Fibroblast of skin of scalp (primary cell): ENCODE results near the gene RTCA.
A peak's percentile ranks its signal among the peaks of the same experiment; 100 is the strongest.
"Not testable (repeated sequence)": the region's sequence is repeated elsewhere in the genome, so short reads cannot be mapped to it uniquely, and the experiment has no call there.

Experiments used
- DNase-seq: peaks from one replicate; pipeline ENCODE4 v3.0.0-alpha.2; 2013

The RTCA gene

DNA sequence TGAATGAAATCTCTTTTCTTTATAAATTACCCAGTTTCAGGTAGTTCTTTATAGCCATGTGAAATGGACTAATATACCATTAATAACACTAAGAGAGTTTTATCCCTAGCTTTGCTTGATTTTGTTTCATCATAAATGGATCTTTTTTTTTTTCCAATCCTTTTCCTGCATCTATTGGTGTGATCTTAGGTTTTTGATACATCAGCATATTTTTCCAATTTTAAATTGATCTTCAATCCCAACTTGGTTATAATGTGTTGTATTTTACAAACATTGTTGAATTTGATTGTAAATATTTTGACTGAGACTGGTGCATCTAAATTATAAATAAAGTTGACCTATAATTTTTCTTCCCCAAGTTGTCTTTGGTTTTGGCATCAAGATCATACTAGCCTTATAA is 4.3 kb upstream of the RTCA start:
- DNase-seq = no peak

GRCh38 chr1:100264081-100264480 is 1.9 kb upstream of the RTCA start:
- DNase-seq = not testable (repeated sequence)

GRCh38 chr1:100265562-100265930 is 470 bp upstream of the RTCA start:
- peak; percentile 17 for DNase-seq

DNA sequence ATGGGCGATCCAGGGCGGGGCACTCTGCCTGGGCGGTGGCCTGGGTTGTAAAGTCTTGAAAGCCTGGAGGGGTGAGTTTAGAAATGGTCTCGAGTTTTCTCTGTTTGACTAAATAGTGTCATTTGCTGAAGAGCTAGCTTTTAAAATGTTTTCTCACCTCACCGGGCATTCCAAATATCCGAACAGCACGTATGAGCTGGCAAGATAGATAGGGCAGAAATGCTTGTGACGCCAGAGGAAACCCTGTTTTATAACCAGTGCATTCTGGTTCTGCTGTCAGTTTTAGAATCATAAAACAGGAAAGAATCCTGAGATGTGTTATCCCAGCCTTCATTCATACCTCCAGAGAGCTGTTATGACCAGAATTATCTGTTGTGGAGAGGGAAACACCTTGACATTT is 725 bp downstream of the RTCA start:
- no peak for DNase-seq

DNA sequence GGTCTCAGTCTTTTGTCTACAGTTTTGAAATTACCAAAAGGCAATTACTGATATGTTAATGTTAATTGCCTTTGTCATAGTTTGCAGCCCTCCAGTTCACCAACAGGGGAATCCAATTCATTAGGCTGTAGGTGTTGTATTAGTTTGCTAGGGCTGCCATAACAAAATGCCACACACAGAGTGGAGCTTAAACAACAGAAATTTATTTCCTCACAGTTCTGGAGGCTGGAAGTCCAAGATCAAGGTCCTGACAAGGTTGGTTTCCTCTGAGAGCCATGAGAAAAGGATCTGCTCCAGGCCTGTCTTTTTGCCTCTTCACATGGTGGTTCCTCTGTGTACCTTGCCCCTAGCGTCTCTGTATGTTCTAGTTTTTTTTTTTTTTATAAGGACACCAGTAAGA is 1.3 kb downstream of the RTCA start:
- no peak for DNase-seq

DNA sequence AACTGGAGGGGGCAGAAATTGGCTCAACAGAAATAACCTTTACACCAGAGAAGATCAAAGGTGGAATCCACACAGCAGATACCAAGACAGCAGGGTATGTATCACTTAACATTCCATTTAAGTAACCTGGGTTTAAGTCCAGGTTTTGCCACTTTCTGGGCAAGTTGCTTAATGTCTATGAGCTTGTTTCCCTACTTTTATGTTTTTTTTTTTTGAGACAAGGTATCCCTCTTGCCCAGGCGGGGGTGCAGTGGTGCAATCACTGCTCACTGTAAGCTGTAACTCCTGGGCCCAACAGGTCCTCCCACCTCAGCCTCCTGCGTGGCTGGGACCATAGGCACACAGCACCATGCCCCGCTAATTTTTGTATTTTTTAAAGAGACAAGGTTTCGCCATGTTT is 2.2 kb downstream of the RTCA start:
- no peak for DNase-seq

DNA sequence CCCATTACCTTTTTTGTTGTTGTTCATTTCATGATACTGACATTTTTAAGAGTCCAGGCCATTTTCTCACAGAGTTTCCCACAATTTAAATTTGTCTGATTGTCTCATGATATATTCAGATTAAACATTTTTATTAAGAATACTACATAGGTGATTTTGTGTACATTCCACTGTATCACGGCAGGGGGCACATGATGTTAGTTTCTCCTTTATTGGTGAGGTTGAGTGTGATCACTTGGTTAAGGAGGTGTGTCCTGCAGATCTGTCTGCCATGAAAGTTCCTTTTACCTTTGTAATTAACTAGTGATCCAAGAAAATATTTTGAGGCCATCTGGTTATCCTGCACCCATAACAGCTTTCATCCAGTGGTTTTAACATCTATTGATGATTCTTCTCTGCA is 11.8 kb downstream of the RTCA start:
- no peak for DNase-seq

- DNase-seq = no peak
These were observed 13.4 kb downstream of the RTCA start for GRCh38 chr1:100279358-100279923.

GRCh38 chr1:100279954-100280682 is 14.1 kb downstream of the RTCA start:
- no peak for DNase-seq

DNA sequence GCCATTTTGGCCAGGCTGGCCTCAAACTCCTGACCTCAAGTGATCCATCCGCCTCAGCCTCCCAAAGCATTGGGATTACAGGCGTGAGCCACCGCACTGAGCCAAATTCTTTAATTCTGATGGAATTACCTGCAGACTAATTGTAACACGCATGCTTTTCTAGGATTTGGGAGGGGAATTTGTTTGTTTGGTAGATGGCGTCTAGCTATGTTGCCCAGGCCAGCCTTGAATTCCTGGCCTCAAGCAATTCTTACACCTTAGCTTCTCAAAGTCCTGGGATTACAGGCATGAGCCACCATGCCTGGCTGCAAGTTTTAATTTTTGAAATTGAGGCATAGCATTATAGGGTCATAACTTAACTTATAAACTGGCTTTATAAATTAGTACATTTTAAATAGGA is 18.6 kb downstream of the RTCA start:
- DNase-seq = no peak

DNA sequence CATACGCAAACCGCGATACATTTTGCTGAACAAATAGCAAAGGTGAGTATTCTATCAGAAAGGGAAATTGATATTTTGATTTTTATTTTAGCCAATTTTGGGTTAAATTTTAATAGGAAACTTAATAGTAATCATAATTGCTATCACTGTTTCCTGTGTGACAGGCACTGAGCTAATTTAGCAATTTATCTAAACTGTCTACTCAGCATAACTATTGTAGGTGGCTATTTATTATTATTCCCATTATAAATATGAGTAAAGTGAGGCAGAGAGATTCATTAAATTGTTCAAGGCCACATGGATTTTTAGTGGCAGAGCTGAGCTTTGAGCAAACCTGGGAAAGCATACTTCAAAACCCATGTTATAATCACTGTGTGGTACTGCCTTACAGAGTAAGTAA is 21.1 kb downstream of the RTCA start:
- no peak for DNase-seq

DNA sequence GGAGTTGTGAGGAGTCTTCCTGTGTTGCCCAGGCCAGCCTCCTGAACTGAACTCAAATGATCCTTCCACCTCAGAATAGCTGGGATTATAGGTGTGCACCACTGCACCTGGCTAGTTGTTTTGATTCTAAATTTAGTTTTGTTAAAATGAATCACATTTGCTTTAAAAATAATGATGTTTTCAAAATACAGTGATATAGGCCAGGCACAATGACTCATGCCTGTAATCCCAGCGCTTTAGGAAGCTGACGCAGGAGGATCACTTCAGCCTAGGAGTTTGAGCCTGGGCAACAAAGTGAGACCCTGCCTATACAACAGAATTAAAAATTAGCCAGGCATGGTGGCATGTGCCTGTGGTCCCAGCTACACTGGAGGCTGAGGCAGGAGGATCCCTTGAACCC is 24.3 kb downstream of the RTCA start:
- no peak for DNase-seq

GRCh38 chr1:100292711-100293110 is 26.7 kb downstream of the RTCA start:
- DNase-seq = no peak

- DNase-seq = no peak
These were observed 30.1 kb downstream of the RTCA start for GRCh38 chr1:100296140-100296539.

DNA sequence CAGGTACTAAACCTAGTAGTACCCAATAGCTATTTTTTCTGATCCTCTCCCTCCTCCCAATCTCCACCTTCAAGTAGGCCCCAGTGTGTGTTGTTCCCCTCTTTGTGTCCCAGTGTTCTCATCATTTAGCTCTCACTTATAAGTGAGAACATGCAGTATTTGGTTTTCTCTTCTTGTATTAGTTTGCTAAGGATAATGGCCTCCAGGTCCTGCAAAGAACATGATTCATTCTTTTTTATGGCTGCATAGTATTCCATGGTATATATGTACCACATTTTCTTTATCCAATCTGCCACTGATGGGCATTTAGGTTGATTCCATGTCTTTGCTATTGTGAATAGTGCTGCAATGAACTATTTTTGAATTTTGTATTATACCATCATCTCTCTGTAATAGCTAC is 31.0 kb downstream of the RTCA start:
- DNase-seq = not testable (repeated sequence)

- DNase-seq = no peak
These were observed 32.5 kb downstream of the RTCA start for GRCh38 chr1:100298512-100298911.

GRCh38 chr1:100299521-100300222 is 33.7 kb downstream of the RTCA start:
- no peak for DNase-seq

GRCh38 chr1:100300691-100301090 is 34.7 kb downstream of the RTCA start:
- no peak for DNase-seq

DNA sequence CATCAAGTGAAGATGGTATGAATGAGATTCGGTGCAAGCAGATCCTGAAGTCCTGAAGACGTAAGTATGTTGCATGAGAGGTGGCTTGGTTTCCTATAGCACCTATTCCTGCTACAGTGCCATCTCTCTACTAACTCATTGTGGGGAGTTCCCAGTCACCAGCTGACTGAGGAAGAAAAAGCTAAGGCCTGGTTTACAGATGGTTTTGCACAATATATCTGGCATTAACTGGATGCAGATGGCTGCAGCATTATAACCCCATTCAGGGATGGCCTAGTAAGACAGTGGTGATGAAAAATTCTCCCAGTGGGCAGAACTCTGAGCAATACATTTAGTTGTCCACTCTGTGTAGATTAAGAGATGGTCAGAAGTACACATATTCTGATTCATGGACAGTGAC is 36.7 kb downstream of the RTCA start:
- no peak for DNase-seq

DNA sequence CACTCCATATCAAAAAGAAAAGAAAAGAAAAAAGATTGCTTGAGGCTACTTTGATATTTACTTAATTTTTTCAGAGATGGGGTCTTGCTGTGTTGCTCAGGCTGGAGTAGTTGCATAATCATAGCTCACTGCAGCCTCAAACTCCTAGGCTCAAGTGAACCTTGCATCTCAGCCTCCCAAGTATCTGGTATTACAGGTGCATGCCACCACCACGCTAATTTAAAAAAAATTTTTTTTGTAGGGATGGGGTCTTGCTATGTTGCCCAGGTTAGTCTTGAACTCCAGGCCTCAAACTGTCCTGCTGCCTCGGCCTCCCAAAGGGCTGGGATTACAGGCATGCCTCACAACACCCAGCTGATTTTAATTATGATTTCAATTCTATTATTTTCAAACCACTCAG is 38.2 kb downstream of the RTCA start:
- DNase-seq = no peak

DNA sequence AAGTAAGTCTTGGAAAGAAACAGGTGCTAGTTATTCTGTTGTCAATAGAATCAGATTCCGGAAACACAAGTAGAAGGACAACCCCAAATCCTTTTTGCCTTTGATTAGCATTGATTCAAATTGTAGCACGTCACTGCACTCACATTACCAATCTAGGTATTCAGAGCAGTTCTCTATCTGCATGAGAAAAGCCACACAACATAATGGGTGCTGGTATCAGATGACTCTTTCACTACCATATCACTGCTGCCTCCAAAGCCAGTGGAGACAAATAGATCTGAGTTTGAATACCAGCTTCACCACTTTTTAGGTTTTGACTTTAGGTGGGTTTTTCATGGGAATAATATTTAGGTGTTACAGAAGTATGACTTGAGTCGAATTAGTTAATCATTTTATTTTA is 38.9 kb downstream of the RTCA start:
- DNase-seq = no peak

GRCh38 chr1:100305954-100306353 is 39.9 kb downstream of the RTCA start:
- DNase-seq = no peak

GRCh38 chr1:100306735-100307313 is 40.8 kb downstream of the RTCA start:
- DNase-seq = no peak

DNA sequence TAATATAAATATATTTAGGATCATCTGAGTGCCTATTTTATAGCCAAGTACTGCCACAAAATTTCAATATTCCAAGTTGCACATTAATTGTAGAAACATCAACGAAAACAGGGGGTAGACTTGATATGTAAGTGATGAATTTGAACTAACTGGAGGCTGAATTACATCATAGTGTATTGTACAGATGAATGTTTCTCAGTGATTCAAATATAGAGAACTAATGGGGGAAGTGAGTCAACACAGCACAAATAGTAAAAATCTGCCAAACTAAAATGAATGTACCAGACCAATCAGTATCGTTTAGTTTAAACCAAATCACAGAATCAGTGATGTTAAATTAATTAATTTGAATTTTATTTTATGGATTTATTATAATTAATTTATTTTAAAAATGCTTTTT is 42.8 kb downstream of the RTCA start:
- DNase-seq = peak; percentile 21
